GM12892 (cell line): ENCODE measurements around the gene TTC27.

Experiments
- POLR2A ChIP-seq: IDR thresholded peaks from 2 replicates; pipeline ENCODE4 v1.6.1; 2011; ENCODE audit warnings: low read depth, low read length, control low read depth
- POLR2AphosphoS5 ChIP-seq: IDR thresholded peaks from 2 replicates; pipeline ENCODE4 v1.6.1; 2011; ENCODE audit warnings: low read depth, low read length, control low read depth

GRCh38 chr2:32671885-32672533 is 44.2 kb downstream of the TTC27 start:
- TF ChIP-seq POLR2A (no peak), POLR2AphosphoS5 (no peak)
